Iris pigment epithelial cell (primary cell): Measurements from ENCODE around the gene PDE4A.
"Not testable (repeated sequence)": the region's sequence is repeated elsewhere in the genome, so short reads cannot be mapped to it uniquely, and the experiment has no call there.

ENCODE experiments used
- DNase-seq: peaks from one replicate; pipeline ENCODE4 v3.0.0-alpha.2; 2011; ENCODE audit warnings: low read depth

The PDE4A gene

GRCh38 chr19:10403137-10404021 lies 17.0 kb upstream of the PDE4A start, which contains the start of gene CDC37:
CDC37 (minus strand) TSS chr19:10403542; CDS start chr19:10403479, 63 bp downstream.
- peak; percentile 96 for DNase-seq

GRCh38 chr19:10404888-10405820 lies 15.2 kb upstream of the PDE4A start:
- DNase-seq, result no peak

- no peak for DNase-seq
These were observed 14.1 kb upstream of the PDE4A start for GRCh38 chr19:10406191-10406590.

- no peak for DNase-seq
These were observed 13.2 kb upstream of the PDE4A start for GRCh38 chr19:10407096-10407495.

GRCh38 chr19:10408511-10409283 lies 11.6 kb upstream of the PDE4A start:
- no peak for DNase-seq

- DNase-seq, result not testable (repeated sequence)
These were observed 9.1 kb upstream of the PDE4A start for GRCh38 chr19:10411224-10411623.

- no peak for DNase-seq
These were observed 7.9 kb upstream of the PDE4A start for GRCh38 chr19:10412257-10412977.

- no peak for DNase-seq
These were observed 4.3 kb upstream of the PDE4A start for GRCh38 chr19:10416083-10416379.

GRCh38 chr19:10416380-10417257 lies 3.7 kb upstream of the PDE4A start:
- DNase-seq, result peak; percentile 82

- DNase-seq, result no peak
These were observed 2.6 kb upstream of the PDE4A start for GRCh38 chr19:10417541-10418234.

- no peak for DNase-seq
These were observed 2.2 kb upstream of the PDE4A start for GRCh38 chr19:10418235-10418484.

- DNase-seq, result no peak
These were observed 1.7 kb upstream of the PDE4A start for GRCh38 chr19:10418485-10419199.

- no peak for DNase-seq
These were observed 1.1 kb upstream of the PDE4A start for GRCh38 chr19:10419200-10419645.

- DNase-seq, result peak; percentile 92
These were observed 493 bp upstream of the PDE4A start for GRCh38 chr19:10419646-10420443.

- no peak for DNase-seq
These were observed 1.1 kb downstream of the PDE4A start for GRCh38 chr19:10421240-10422045.

- DNase-seq, result no peak
These were observed 1.7 kb downstream of the PDE4A start for GRCh38 chr19:10422046-10422461.

GRCh38 chr19:10422846-10423245 lies 2.5 kb downstream of the PDE4A start:
- no peak for DNase-seq
